ENCODE measurements around the gene AP2A2.
A peak's percentile ranks its signal among the peaks of the same experiment; 100 is the strongest.
"Not testable (repeated sequence)": the region's sequence is repeated elsewhere in the genome, so short reads cannot be mapped to it uniquely, and the experiment has no call there.

Gene AP2A2

DNA sequence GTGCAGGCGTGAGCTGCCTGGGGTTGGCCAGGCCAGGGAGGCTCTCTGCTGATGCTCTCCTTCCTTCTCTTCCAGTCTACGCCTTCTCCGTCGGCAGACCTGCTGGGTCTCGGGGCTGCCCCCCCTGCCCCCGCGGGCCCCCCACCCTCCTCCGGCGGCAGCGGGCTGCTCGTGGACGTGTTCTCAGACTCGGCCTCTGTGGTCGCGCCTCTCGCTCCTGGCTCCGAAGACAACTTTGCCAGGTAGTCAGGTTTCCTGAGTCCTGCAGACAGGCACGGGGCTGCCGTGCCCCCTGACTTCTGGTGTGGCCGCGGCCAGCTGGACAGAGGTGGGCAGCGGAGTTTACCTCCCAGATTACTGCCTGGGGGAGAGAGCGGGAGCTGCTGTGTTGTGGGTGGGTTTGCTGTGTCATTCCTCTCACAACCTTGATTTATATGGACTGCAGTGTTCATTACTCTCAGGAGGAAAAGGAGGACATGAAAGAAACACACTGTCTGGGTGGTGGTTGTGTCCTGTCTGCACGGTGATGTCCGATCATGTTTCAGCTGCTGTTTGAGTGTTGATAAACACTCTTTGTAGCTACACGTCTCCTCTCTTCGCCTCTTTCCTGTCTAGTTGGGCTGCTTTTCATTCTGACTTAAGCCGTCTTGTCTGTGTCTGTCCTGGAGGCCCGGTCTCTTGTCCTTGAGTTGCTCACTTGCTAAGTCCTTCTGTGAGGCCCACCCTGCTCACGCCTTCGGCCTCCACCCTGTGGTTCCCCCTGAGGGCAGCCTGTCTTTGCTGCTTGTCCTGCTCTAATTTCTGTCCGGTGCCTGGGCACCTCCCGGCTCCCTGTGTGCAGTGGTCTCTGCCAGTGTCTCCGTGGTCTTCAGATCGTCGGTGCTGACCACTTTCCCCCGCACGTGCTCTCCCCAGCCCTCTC, 74.9 kb downstream of the AP2A2 start:
- DNase-seq, result no peak

- DNase-seq, result no peak
Measured at GRCh38 chr11:1001617-1002405, 76.1 kb downstream of the AP2A2 start.

DNA sequence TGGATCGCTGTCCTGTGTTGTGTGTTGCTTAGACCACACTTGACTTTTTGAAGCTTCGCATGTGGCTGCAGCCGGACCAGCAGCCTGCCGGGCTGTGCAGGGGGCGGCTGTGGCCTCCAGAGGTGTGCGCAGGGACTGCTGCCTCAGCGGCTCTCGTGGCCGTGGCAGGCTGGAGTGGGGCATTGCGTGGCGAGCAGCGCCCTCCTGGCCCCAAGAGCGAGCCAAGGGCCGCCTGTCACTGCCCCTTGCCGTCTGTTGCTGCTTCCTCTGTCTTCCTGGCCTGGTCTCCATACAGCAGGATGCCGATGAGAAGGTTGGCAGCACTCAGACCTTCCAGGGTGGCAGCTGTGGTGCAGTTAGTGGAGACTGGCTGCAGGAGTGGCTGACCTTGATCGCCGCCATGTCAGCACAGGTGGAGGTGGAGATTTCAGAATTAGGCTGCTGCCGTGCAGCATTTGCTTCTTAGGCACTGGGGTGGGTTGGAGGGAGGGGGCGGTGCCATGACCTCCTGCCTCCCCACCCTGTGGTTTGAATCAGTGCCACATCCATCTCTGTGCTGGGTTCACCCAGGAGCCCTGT, 76.8 kb downstream of the AP2A2 start:
- DNase-seq, result no peak

GRCh38 chr11:1003159-1003558, 77.5 kb downstream of the AP2A2 start:
- no peak for DNase-seq

DNA sequence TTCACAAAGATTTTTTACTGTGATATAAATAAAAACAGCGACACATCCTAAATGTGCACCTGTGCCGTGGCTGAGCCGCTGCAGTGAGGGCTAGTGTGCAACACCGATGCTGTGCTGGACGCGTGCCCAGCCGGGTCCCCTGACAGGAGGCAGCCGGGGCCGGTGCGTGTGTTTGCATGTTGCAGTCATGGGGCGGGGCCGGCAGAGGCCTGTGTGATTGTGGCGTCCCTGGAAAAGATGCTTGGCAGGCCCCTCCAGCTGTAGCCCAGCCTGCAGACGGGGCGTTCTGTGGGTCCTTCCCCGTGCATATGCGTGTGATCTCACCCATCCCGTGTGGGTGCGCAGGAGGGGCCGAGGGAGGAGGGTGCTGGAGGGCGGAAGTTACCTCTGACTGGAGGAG, 80.3 kb downstream of the AP2A2 start:
- DNase-seq, result peak; percentile 10

DNA sequence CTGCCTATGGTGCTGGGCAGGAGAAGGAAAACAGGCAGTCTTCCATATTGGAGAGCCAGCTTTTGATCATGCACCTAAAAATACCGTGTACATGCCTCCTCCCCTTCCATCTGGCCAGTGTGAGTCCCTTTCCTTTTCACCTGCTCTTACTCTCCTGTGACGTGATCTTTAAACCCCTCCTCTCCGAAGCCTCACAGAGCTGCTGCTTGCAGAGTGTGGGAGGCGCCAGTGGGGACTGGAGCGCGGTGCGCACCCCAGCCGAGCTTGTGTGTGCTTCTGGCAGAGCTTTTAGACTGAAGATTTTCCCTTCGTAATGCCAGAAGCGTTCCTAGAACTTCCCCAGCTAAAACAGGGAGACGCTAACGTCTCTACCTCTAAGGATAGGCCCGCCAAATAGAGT, 81.1 kb downstream of the AP2A2 start:
- DNase-seq, result no peak

- no peak for DNase-seq
Measured at GRCh38 chr11:1007279-1007678, 81.6 kb downstream of the AP2A2 start.

DNA sequence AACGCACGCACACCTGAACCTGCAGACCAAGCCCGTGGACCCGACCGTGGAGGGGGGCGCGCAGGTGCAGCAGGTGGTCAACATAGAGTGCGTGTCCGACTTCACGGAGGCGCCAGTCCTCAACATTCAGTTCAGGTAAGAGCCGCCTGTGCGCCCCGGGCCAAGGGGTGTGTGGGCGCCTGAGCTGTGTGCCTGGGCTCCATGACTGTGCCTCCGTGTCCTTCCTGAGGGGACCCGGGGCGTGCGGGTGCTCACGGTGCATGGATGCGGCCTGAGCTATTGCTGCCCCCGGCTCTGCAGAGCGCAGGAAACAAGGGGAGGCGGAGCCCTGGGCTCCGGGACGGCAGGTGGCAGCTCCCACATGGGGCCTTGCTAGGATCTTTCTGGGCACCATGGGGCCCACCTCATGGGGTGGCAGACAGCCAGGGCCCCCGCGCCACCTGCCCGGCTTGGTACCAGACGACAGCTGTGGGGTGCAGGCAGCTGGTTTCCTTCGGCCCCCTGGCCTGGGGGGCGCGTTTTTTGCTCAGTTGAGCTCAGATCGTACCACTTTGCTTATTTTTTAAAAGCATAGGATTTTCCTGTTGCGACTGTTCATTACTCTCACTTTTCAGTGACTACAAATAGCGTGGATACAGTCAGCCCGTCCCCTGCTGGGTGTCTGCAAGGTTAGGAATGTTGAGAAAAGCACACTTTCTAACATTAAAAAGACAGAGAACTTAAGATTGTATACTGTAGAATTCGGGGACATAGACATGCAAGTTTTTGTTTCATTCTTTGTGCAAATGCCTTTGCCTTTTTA, 82.5 kb downstream of the AP2A2 start:
- DNase-seq, result no peak

DNA sequence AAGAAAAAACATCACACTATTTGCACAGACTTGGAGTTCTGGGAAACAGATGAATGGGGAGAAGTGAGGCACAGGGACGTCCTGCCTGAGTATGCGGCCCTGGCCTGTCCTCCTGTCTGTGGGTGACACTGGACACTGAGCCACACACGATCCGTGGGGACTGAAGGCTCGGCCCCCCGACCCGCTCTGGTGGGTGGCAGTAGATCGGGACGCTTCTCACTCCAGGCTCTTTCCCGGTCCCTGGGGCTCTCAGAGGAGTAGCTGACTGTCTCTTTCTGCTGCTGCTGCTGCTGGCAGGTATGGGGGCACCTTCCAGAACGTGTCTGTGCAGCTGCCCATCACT, 83.1 kb downstream of the AP2A2 start:
- DNase-seq, result no peak

DNA sequence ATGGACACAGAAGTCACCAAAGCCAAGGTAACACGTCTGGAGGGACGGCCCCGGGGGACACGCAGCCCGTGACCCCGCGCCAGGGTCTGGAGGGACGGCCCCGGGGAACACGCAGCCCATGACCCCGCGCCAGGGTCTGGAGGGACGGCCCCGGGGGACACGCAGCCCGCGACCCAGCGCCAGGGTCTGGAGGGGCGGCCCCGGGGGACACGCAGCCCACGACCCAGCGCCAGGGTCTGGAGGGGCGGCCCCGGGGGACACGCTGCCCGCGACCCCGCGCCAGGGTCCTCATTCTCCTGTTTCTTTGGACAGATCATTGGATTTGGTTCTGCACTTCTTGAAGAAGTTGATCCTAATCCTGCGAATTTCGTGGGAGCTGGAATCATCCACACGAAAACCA, 83.7 kb downstream of the AP2A2 start:
- DNase-seq, result no peak

DNA sequence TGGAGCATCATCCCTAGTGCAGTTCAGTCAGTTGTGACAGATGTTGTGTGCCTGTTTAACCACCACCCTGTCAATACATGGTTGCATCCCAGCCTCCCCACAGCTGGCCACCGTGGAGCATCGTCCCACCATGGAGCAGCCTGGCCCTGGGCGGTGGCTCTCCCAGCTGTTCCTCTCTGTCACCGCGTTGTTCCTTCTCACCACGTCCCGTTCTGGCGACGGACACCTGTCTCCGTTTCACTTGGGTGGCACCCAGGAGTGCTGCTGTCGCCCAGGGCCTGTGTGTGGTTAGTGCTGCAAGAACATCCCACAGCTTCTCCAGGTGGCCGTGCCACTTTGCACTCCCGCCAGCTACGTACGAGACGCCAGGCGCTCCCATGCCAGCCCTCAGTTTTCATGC, 84.3 kb downstream of the AP2A2 start:
- DNase-seq, result no peak

GRCh38 chr11:1010551-1011319, 85.1 kb downstream of the AP2A2 start:
- DNase-seq, result no peak

GRCh38 chr11:1011320-1011698, 85.6 kb downstream of the AP2A2 start:
- DNase-seq, result no peak

GRCh38 chr11:1012291-1012690, 86.6 kb downstream of the AP2A2 start:
- no peak for DNase-seq

- no peak for DNase-seq
Measured at GRCh38 chr11:1012740-1013630, 87.3 kb downstream of the AP2A2 start.

- DNase-seq, result no peak
Measured at GRCh38 chr11:1013631-1013935, 87.9 kb downstream of the AP2A2 start.

- DNase-seq, result no peak
Measured at GRCh38 chr11:1014276-1014675, 88.6 kb downstream of the AP2A2 start.

DNA sequence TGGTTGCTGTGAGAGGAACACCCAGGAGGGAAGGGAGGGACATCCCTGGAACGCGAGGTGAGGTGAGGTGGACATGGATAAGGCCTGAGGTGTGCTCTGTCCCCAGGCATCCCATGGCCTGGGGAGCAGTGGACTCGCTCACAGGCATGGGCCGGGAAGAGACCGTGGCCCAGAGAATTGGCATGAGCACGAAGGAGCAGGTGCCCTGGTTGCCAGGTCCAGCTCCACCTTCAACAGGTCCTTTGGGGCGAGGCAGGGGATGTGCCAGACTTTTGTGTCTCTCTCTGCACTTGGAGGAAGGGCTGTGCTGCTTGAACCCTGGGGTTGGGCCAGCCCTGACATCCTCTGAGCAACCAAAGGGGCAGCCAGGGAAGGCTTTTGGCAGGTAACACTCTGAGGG, 89.4 kb downstream of the AP2A2 start:
- DNase-seq, result no peak

GRCh38 chr11:1015826-1016545, 90.3 kb downstream of the AP2A2 start:
- DNase-seq, result no peak

- DNase-seq, result not testable (repeated sequence)
Measured at GRCh38 chr11:1016610-1017126, 91.0 kb downstream of the AP2A2 start.
